ENCODE measurements around the gene PCSK9. TPM values are rescaled to one million over a fixed set of nuclear protein-coding genes. Genes with fewer than 3 reads are reported as not detected.

The PCSK9 gene
- total RNA-seq (under 1 TPM; 0.13 to 0.42 TPM), polyA plus RNA-seq (under 1 TPM in 1 of 2 donors, not detected in 1; 0.38 TPM)
- long read RNA-seq, donor 1: 0 reads
- long read RNA-seq, donor 2: 0 reads

DNA sequence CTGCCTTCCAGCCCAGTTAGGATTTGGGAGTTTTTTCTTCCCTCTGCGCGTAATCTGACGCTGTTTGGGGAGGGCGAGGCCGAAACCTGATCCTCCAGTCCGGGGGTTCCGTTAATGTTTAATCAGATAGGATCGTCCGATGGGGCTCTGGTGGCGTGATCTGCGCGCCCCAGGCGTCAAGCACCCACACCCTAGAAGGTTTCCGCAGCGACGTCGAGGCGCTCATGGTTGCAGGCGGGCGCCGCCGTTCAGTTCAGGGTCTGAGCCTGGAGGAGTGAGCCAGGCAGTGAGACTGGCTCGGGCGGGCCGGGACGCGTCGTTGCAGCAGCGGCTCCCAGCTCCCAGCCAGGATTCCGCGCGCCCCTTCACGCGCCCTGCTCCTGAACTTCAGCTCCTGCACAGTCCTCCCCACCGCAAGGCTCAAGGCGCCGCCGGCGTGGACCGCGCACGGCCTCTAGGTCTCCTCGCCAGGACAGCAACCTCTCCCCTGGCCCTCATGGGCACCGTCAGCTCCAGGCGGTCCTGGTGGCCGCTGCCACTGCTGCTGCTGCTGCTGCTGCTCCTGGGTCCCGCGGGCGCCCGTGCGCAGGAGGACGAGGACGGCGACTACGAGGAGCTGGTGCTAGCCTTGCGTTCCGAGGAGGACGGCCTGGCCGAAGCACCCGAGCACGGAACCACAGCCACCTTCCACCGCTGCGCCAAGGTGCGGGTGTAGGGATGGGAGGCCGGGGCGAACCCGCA is at the start of gene PCSK9:
Gene PCSK9, plus strand, starts transcription at position 207 of the 741 bp plus-strand sequence. Its CDS starts 290 bp downstream, at position 497.
- intact Hi-C loops (cut with DNase I): no loop called here
- DNase-seq (peak in 1 of 2 donors; percentile 79), ATAC-seq (ENCODE audit: low FRiP score) (peak; percentile 62)
- Histone ChIP-seq H3K27me3 (ENCODE audit: control insufficient read depth in 1 of 2, insufficient read depth in 2 of 2, low read length in 1 of 2) (no peaks in the 10 kb centered on the region), H3K4me1 (ENCODE audit: control insufficient read depth in 1 of 2, insufficient read depth in 2 of 2, low read length in 2 of 2) (no peaks in the 10 kb centered on the region), H3K27ac (ENCODE audit: low read depth in 1 of 2, low read length in 2 of 2) (no peak within 1 kb of the TSS), H3K4me3 (ENCODE audit: low read length in 2 of 2) (no peak within 1 kb of the TSS), H3K9me3 (ENCODE audit: control insufficient read depth, low read length) (no peaks in the 10 kb centered on the region), H3K36me3 (ENCODE audit: control insufficient read depth in 1 of 2, insufficient read depth in 2 of 2, low read length in 1 of 2) (no peaks in the 10 kb centered on the region)
- WGBS, 2 donors: 1% methylated on average over 66 to 67 of the region's 67 CpGs

DNA sequence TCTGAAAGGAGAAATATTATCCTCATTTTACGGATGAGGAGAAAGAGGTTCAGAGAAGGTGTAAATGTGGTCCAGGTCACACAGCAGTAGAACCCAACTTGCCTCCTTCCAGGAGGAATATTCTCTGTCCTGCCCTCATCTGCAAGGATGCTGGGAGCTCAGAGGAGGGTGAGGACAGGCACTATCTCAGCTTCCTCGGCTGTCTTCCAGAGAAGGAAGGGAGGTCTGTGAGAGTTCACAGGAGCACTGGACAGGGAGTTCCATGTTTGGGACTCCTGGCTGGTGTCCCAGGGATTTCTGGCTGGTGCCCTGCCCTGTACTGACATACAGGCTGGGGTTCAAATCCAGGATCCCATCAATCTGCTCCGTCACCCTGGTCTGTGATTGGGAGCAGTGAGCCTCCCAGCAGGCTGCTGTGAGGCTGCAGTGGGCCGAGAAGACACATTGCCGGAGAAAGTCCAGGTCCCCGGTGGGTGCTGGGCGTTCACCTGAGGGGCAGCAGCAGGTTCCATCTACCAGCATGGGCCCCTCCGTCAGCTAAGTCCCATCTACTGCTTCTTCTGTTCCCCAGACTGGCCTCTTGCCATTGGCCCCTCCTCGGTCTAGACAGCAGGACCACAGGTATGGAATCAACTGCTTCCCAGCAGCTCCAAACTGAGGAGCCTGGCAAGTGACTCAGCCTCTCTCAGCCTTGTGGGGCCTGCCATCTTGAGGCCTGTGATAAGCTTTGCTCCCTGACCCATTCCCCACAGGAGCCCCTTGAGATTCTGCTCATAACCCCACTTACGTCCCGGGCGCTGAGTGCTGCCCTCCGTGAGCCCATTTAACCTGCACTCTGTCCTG is 49.2 kb upstream of the PCSK9 start:
- Histone ChIP-seq H3K4me3 (ENCODE audit: low read length in 2 of 2) (no peak overlapping the region), H3K9me3 (ENCODE audit: control insufficient read depth, low read length) (no peaks in the 10 kb centered on the region), H3K36me3 (ENCODE audit: control insufficient read depth in 1 of 2, insufficient read depth in 2 of 2, low read length in 1 of 2) (no peaks in the 10 kb centered on the region), H3K27ac (ENCODE audit: low read depth in 1 of 2, low read length in 2 of 2) (no peak overlapping the region), H3K27me3 (ENCODE audit: control insufficient read depth in 1 of 2, insufficient read depth in 2 of 2, low read length in 1 of 2) (no peaks in the 10 kb centered on the region), H3K4me1 (ENCODE audit: control insufficient read depth in 1 of 2, insufficient read depth in 2 of 2, low read length in 2 of 2) (no peaks in the 10 kb centered on the region)
- no peak for ATAC-seq (ENCODE audit: low FRiP score)
- intact Hi-C loops (cut with DNase I): no loop called here
- 71 to 76% methylated on average over 13 of the region's 13 CpGs for WGBS, 2 donors
- no peak for DNase-seq

DNA sequence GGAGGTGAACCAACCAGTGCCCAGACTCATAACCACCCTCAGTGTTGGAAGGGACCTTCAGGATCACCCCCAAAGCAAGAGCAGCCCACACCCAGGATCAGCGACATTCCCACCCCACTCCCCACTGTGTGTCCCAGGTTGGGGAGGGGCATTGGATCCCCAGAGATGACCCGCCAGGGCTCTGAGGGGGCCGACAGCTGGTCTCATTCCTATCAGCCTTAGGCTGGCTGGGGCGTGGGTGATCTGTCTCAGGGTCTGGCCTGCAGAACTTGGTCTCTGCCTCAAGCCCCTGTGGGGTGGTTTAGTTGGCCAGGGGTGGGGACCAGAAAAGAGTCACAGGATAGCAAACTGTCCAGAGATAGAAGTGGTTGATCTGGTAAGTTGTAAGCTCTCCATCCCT is 48.4 kb upstream of the PCSK9 start:
- intact Hi-C loops (cut with DNase I): no loop called here
- 70 to 80% methylated on average over 4 of the region's 4 CpGs for WGBS, 2 donors
- H3K9me3 ChIP-seq (ENCODE audit: control insufficient read depth, low read length): no peaks in the 10 kb centered on the region
- ATAC-seq (ENCODE audit: low FRiP score) (no peak), DNase-seq (no peak)
- H3K4me1 ChIP-seq (ENCODE audit: control insufficient read depth in 1 of 2, insufficient read depth in 2 of 2, low read length in 2 of 2): no peaks in the 10 kb centered on the region
- no peak overlapping the region for H3K4me3 ChIP-seq (ENCODE audit: low read length in 2 of 2)
- H3K27me3 ChIP-seq (ENCODE audit: control insufficient read depth in 1 of 2, insufficient read depth in 2 of 2, low read length in 1 of 2): no peaks in the 10 kb centered on the region
- H3K27ac ChIP-seq (ENCODE audit: low read depth in 1 of 2, low read length in 2 of 2): no peak overlapping the region
- no peaks in the 10 kb centered on the region for H3K36me3 ChIP-seq (ENCODE audit: control insufficient read depth in 1 of 2, insufficient read depth in 2 of 2, low read length in 1 of 2)

DNA sequence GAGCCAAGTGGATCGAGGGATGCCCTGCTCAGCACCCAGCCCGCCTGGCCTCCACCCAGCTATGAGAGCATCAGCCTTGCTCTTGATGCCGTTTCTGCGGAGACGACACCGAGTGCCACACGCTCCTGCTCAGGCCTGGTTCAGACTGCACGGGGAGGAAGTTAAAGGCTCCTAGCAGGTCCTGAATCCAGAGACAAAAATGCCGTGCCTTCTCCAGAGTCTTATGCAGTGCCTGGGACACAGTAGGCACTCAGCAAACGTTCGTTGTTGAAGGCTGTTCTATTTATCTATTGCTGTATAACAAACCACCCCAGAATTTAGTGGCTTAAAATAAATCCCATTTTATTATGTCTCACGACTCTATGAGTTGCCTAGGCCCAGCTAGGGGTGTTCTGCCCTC is 47.4 kb upstream of the PCSK9 start:
- no peaks in the 10 kb centered on the region for H3K9me3 ChIP-seq (ENCODE audit: control insufficient read depth, low read length)
- no peak for ATAC-seq (ENCODE audit: low FRiP score)
- WGBS, 2 donors: 66 to 77% methylated on average over 12 of the region's 12 CpGs
- no peaks in the 10 kb centered on the region for H3K27me3 ChIP-seq (ENCODE audit: control insufficient read depth in 1 of 2, insufficient read depth in 2 of 2, low read length in 1 of 2)
- no peaks in the 10 kb centered on the region for H3K36me3 ChIP-seq (ENCODE audit: control insufficient read depth in 1 of 2, insufficient read depth in 2 of 2, low read length in 1 of 2)
- H3K27ac ChIP-seq (ENCODE audit: low read depth in 1 of 2, low read length in 2 of 2): no peak overlapping the region
- no peaks in the 10 kb centered on the region for H3K4me1 ChIP-seq (ENCODE audit: control insufficient read depth in 1 of 2, insufficient read depth in 2 of 2, low read length in 2 of 2)
- no peak overlapping the region for H3K4me3 ChIP-seq (ENCODE audit: low read length in 2 of 2)
- no peak for DNase-seq
- intact Hi-C loops (cut with DNase I): no loop called here

DNA sequence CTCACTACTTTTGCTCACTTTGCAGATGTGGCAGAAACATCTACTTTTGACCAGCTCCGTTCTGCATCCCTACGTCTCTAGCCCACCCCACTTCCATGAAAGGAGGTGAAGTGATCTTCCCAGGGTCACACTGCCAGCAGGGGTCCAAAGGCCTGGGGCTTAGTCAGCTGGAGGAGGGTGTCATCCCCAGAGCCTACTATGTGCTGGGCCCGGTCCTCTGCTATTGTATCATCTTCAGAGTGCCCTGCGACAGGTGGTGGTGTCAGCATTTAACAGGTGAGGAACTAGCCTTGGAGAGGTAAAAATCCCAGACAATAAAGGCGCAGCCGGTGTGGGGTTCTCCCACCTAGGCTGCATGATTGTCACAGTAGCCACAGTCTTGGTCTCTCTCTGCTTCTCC is 46.2 kb upstream of the PCSK9 start:
- Histone ChIP-seq H3K27me3 (ENCODE audit: control insufficient read depth in 1 of 2, insufficient read depth in 2 of 2, low read length in 1 of 2) (no peaks in the 10 kb centered on the region), H3K9me3 (ENCODE audit: control insufficient read depth, low read length) (no peaks in the 10 kb centered on the region), H3K4me3 (ENCODE audit: low read length in 2 of 2) (no peak overlapping the region), H3K4me1 (ENCODE audit: control insufficient read depth in 1 of 2, insufficient read depth in 2 of 2, low read length in 2 of 2) (no peaks in the 10 kb centered on the region), H3K27ac (ENCODE audit: low read depth in 1 of 2, low read length in 2 of 2) (no peak overlapping the region), H3K36me3 (ENCODE audit: control insufficient read depth in 1 of 2, insufficient read depth in 2 of 2, low read length in 1 of 2) (no peaks in the 10 kb centered on the region)
- no peak for ATAC-seq (ENCODE audit: low FRiP score)
- intact Hi-C loops (cut with DNase I): no loop called here
- DNase-seq: no peak
- 94 to 98% methylated on average over 6 of the region's 6 CpGs for WGBS, 2 donors

DNA sequence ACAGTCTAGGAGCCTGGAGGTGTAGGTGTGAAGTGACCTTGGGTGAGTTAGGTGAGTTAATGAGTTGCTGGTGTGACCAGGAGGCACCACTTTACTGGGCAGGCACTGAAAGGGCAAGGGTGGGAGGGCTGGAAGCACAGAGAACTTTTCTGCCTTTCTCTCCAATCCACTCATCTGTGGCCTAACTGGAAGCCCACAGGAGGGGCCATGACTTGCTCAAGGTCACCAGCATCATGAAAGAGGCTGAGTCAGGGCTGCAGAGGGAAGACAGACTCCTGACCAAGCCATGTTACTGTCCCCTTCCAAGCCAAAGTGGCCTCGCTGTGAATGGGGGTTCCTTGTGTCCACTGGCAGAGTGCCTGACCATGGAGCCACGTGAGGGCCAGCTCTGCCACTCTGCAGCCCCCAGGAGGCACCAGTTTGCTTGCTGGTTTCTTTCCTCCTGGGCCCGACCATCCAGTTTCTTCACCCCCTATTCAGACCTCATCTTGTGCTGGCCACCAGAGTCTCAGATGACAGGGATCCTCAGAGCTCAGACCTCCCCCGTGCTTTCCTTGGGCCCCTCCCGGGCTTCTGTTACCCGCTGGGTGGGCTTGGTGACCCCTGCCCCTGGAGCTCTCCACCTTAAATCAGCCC is 44.9 kb upstream of the PCSK9 start:
- Histone ChIP-seq H3K4me1 (ENCODE audit: control insufficient read depth in 1 of 2, insufficient read depth in 2 of 2, low read length in 2 of 2) (no peaks in the 10 kb centered on the region), H3K27me3 (ENCODE audit: control insufficient read depth in 1 of 2, insufficient read depth in 2 of 2, low read length in 1 of 2) (no peaks in the 10 kb centered on the region), H3K4me3 (ENCODE audit: low read length in 2 of 2) (no peak overlapping the region), H3K9me3 (ENCODE audit: control insufficient read depth, low read length) (no peaks in the 10 kb centered on the region), H3K36me3 (ENCODE audit: control insufficient read depth in 1 of 2, insufficient read depth in 2 of 2, low read length in 1 of 2) (no peaks in the 10 kb centered on the region), H3K27ac (ENCODE audit: low read depth in 1 of 2, low read length in 2 of 2) (no peak overlapping the region)
- DNase-seq (no peak), ATAC-seq (ENCODE audit: low FRiP score) (no peak)
- 67 to 82% methylated on average over 6 of the region's 6 CpGs for WGBS, 2 donors
- intact Hi-C loops (cut with DNase I): no loop called here

DNA sequence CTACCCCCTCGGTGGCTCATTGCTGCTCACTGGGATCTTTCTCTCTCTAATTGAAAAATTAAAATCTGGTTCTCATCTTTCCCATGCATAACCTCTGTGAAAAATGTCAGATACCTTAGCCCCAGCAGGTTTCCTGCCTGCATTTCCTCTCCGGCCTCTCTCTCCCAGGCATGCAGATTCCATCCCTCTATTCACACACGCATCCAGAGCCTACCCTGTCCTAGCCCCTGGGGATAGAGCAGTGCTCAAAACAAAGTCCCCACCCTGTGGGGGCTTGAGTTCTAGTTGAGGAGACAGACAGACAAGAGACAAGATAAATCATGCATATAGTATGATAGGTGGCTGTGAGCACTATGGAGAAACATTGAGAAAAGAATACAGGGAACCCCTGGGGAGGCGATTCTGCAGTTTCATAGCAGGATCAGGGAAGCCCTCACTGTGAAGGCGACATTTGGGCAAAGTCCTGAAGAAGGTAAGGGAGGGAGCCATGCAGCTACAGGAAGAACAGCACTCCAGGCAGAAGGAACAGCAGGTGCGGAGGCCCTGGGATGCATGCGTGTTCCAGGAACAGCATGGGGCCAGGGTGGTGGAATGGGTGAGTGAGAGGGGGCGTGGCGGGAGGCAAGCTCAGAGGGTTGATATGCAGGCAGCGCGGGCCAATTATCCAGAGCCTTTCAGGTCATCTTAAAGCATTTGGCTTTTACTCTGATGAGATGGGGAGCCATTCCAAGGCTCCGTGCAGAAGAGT is 44.2 kb upstream of the PCSK9 start:
- 68 to 82% methylated on average over 12 of the region's 12 CpGs for WGBS, 2 donors
- no peaks in the 10 kb centered on the region for H3K36me3 ChIP-seq (ENCODE audit: control insufficient read depth in 1 of 2, insufficient read depth in 2 of 2, low read length in 1 of 2)
- H3K9me3 ChIP-seq (ENCODE audit: control insufficient read depth, low read length): no peaks in the 10 kb centered on the region
- no peak overlapping the region for H3K27ac ChIP-seq (ENCODE audit: low read depth in 1 of 2, low read length in 2 of 2)
- no peaks in the 10 kb centered on the region for H3K27me3 ChIP-seq (ENCODE audit: control insufficient read depth in 1 of 2, insufficient read depth in 2 of 2, low read length in 1 of 2)
- ATAC-seq (ENCODE audit: low FRiP score) (no peak), DNase-seq (no peak)
- no peaks in the 10 kb centered on the region for H3K4me1 ChIP-seq (ENCODE audit: control insufficient read depth in 1 of 2, insufficient read depth in 2 of 2, low read length in 2 of 2)
- intact Hi-C loops (cut with DNase I): no loop called here
- no peak overlapping the region for H3K4me3 ChIP-seq (ENCODE audit: low read length in 2 of 2)

DNA sequence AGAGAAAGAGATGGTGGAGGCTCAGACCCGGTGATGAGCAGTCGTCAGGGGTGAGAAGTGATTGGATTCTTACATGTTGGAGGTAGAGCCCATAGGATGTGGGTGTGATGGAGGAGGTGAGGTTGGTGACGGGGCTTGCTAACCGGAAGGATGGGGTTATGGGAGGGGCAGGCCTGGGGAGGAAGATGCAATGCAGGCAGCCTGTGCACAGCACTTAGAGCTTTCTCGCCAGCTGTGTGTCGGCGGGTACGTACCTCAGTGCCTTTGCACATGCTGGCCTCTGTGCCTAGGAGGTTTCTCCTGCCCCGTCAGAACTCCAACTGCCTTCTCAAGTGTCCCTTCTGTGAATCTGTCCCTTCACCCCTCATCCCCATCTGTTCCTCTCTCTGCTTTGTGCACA is 43.5 kb upstream of the PCSK9 start:
- no peak for DNase-seq
- no peaks in the 10 kb centered on the region for H3K9me3 ChIP-seq (ENCODE audit: control insufficient read depth, low read length)
- 77 to 83% methylated on average over 8 to 9 of the region's 9 CpGs for WGBS, 2 donors
- intact Hi-C loops (cut with DNase I): loop anchor here (1.0 kb wide), 2 partner anchors 46 to 51 kb away; no protein-coding TSS in a partner anchor
- ATAC-seq (ENCODE audit: low FRiP score): no peak
- no peaks in the 10 kb centered on the region for H3K4me1 ChIP-seq (ENCODE audit: control insufficient read depth in 1 of 2, insufficient read depth in 2 of 2, low read length in 2 of 2)
- H3K27me3 ChIP-seq (ENCODE audit: control insufficient read depth in 1 of 2, insufficient read depth in 2 of 2, low read length in 1 of 2): no peaks in the 10 kb centered on the region
- no peak overlapping the region for H3K4me3 ChIP-seq (ENCODE audit: low read length in 2 of 2)
- H3K36me3 ChIP-seq (ENCODE audit: control insufficient read depth in 1 of 2, insufficient read depth in 2 of 2, low read length in 1 of 2): no peaks in the 10 kb centered on the region
- no peak overlapping the region for H3K27ac ChIP-seq (ENCODE audit: low read depth in 1 of 2, low read length in 2 of 2)
